Measurements from ENCODE around the gene TPST1.
A peak's percentile ranks its signal among the peaks of the same experiment; 100 is the strongest.
"Not testable (repeated sequence)": the region's sequence is repeated elsewhere in the genome, so short reads cannot be mapped to it uniquely, and the experiment has no call there.

TPST1 gene

DNA sequence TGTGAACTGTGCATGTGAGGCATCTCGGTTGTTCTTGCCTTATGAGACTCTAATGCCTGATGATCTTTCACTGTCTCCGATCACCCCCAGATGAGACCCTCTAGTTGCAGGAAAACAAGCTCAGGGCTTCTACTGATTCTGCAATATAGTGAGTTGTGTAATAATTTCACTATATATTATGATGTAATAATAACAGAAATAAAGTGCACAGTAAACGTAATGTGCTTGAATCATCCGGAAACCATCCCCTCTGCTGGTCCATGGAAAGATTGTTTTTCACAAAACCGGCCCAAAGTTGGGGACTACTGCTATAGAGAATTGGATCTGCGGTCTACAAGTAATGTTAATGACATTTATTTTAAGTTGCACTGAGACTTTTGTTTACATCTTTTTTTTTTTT lies 126.7 kb downstream of the TPST1 start:
- no peak for DNase-seq (ENCODE audit: low spot score)

GRCh38 chr7:66333443-66333842 lies 128.3 kb downstream of the TPST1 start:
- no peak for DNase-seq (ENCODE audit: low spot score)

DNA sequence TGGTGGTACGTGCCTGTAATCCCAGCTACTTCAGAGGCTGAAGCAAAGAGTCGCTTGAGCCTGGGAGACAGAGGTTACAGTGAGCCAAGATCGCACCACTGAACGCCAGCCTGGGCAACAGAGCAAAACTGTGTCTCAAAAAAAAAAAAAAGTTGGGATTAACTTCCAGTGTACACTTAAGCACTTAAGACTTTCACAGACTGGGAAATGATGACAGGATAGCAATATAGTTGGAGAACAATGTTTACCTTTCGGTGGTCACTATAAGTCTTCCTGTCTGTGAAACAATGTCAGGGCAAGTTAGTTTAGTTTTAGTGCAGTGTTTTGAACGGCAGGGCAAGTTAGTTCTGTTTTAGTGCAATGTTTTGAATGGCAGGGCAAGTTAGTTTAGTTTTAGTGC lies 130.2 kb downstream of the TPST1 start:
- no peak for DNase-seq (ENCODE audit: low spot score)

- no peak for DNase-seq (ENCODE audit: low spot score)
These were observed 131.6 kb downstream of the TPST1 start for GRCh38 chr7:66336760-66337159.

DNA sequence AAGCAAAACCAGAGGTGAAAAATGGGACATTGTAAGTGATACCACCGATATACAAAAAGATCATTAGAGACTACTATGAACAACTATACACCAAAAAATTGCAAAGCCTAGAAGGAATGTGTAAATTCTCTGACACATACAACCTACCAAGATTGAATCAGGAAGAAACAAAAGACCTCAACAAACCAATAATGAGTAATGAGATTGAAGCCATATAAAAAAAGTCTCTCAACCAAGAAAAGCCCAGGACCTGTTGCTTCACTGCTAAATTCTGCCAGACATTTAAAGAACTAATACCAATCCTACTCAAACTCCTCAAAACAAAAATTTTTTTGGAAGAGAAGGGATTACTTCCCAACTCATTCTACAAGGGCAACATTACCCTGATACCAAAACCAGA lies 134.0 kb downstream of the TPST1 start:
- no peak for DNase-seq (ENCODE audit: low spot score)

- DNase-seq (ENCODE audit: low spot score), result no peak
These were observed 139.0 kb downstream of the TPST1 start for GRCh38 chr7:66344166-66344565.

DNA sequence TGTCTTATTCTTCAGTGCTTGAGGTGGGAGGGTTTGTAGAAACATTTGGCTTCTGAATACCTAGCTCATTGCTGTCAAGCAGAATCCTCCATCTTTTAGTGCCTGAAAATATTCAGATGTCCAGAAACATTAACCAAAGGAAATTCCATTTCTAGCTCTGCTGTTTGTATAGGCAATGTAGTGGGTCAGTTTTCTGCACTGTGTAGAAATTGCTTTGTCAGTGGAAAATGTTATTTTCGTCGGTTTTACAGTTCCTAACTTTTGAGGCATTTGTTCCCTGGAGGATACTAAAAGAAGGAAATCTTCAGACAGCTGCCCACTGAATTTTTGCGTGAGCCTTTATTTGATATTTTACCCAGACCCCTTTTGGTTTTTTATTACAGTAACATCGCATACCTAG lies 143.4 kb downstream of the TPST1 start:
- no peak for DNase-seq (ENCODE audit: low spot score)

- DNase-seq (ENCODE audit: low spot score), result no peak
These were observed 143.8 kb downstream of the TPST1 start for GRCh38 chr7:66348959-66349358.

DNA sequence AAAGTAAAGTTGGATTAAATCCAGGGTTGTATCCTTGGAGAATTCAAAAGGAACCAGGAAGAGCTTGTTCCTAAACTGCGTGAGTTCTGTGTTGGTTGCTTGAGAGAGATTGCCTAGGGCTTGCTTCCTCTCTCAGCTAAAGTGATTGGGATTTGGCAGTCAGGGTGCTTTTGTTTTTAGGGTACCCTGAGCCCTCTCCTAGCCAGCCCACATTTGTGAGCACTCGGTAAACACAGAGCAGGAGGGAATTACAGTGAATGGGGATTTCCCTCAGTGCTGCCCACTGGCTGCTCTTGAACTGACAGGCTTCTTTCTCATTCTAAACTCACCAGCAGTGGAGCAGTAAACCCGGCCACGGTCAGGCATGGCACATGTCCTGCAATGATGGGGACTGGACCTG lies 146.9 kb downstream of the TPST1 start:
- peak; percentile 27 for DNase-seq (ENCODE audit: low spot score)

- no peak for DNase-seq (ENCODE audit: low spot score)
These were observed 148.4 kb downstream of the TPST1 start for GRCh38 chr7:66353547-66353946.

DNA sequence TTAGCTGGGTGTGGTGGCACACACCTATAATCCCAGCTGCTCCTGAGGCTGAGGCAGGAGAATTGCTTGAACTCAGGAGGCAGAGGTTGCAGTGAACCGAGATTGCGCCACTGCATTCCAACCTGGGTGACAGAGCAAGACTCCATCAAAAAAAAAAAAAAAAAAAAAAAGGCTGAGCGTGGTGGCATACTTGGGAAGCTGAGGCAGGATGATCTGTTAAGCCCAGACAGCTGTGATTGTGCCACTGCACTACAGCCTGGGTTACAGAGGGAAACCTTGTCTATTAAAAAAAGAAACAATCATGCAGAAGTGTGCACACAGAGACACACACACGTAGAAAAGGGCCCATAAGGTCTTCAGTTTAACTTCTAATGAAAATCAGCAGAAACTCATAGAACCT lies 150.6 kb downstream of the TPST1 start:
- DNase-seq (ENCODE audit: low spot score), result no peak

GRCh38 chr7:66356277-66356721 lies 151.2 kb downstream of the TPST1 start:
- peak; percentile 73 for DNase-seq (ENCODE audit: low spot score)

DNA sequence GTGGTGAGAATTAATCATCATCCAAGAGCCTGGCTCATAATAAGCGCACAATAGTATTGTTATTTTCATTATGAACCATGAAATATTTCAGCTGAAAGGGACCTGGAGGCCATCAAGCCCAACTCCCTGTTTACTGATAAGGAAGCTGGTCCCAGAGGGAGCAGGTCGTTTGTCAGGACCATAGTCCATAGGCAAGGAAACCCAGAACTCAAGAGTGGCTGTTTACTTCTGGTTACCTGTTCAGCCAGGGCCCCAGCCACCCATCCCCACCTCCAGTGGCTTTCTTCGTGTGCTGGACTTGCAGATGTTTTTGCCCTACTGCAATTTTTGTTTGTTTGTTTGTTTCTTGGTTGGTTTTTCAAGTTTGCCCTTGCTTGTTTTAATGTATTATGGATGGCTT lies 152.0 kb downstream of the TPST1 start:
- no peak for DNase-seq (ENCODE audit: low spot score)

- no peak for DNase-seq (ENCODE audit: low spot score)
These were observed 154.6 kb downstream of the TPST1 start for GRCh38 chr7:66359656-66360211.

- DNase-seq (ENCODE audit: low spot score), result no peak
These were observed 157.0 kb downstream of the TPST1 start for GRCh38 chr7:66362136-66362535.

- no peak for DNase-seq (ENCODE audit: low spot score)
These were observed 158.5 kb downstream of the TPST1 start for GRCh38 chr7:66363635-66364034.

GRCh38 chr7:66365031-66365430 lies 159.9 kb downstream of the TPST1 start:
- not testable (repeated sequence) for DNase-seq (ENCODE audit: low spot score)

DNA sequence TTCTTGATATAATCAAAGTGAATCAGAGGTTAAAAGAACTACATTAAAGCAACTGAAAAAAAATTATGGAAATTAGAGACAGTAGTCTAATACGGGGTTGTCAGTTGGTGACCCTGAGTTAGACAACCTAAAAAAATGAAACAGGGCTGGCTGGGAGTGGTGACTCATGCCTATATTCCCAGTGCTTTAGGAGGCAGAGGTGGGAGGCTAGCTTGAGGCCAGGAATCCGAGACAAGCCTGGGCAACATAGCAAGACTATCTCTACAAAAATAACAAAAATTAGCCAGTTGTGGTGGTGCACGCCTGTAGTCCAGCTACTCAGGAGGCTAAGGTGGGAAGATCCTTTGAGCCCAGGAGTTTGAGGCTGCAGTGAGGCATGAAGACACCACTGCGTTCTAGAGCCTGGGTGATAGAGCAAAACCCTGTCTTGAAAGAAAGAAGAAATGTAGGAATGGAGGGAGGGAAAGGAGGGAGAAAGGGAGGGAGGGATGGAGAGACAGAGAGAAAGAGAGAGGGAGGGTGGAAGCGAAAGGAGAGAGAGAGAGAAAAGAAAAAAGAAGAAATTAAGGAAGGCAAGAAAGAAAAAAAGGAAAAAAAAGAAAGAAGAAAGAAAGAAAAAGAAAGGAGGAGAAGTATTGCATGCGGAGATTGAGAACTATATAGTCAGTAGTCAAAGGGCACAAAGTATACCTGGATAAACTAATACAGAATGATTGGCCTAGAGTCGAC lies 166.1 kb downstream of the TPST1 start:
- no peak for DNase-seq (ENCODE audit: low spot score)

- not testable (repeated sequence) for DNase-seq (ENCODE audit: low spot score)
These were observed 169.2 kb downstream of the TPST1 start for GRCh38 chr7:66374141-66374840.

DNA sequence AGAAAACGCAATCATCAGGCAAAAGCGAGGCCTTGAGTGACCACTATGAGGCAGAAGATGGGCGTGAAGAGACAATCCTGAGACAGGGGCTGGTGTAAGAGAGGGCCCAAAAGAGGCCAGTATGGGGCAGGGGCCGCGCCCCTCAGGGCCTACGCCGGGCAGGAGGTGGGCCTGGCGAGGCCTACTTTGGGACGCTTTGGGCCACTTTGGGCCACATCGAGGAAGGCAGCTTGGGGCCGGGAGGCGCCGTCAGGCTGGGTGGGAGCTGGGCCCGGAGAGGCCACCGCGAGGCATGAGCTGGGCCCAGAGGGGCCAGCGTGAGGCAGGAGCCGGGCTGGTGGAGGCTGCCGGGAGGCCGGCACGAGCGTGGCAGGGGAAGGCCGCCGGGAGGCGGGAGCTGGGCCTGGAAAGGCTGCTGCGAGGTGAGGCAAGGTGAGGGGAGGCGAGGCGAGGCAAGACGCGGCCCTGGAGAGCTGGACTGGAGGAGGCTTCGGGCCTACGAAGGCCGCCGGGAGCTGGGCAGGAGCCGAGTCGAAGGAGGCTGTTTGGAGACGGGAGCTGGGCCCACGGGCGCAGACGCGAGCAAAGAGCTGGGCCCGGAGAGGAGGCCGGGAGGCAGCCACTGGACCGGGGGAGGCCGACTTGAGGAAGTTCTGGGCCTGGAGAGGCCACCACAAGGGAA lies 171.3 kb downstream of the TPST1 start:
- DNase-seq (ENCODE audit: low spot score), result no peak

GRCh38 chr7:66377045-66377444 lies 171.9 kb downstream of the TPST1 start:
- no peak for DNase-seq (ENCODE audit: low spot score)

DNA sequence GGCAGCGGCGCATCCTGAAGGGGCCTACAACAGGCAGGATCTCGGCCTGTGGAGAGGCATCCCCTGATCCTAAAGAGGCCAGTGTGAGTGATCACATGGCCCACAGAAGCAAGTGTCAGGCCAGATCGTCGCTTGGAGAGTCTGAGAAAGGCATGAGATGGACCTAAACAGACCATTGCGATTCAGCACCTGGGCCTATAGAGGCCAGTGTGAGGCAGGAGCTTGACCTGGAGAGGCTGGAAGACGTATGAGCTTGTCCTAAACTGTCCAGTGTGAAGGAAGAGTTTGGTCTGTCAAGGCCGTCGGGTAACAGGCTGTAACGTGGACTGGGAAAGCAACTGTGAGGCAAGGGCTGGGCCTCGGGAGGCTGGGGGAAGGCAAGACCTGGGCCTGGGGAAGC lies 172.6 kb downstream of the TPST1 start:
- DNase-seq (ENCODE audit: low spot score), result no peak

Measured in SW480 (cell line).